DMS79 treated with DMSO at 0.1 percent for 48 hours (cell line): ENCODE data around the gene INSIG1.

ENCODE experiments used
- DNase-seq: peaks from one replicate; lab custom pipeline; 2025; lab: John Stamatoyannopoulos, UW

INSIG1 gene

DNA sequence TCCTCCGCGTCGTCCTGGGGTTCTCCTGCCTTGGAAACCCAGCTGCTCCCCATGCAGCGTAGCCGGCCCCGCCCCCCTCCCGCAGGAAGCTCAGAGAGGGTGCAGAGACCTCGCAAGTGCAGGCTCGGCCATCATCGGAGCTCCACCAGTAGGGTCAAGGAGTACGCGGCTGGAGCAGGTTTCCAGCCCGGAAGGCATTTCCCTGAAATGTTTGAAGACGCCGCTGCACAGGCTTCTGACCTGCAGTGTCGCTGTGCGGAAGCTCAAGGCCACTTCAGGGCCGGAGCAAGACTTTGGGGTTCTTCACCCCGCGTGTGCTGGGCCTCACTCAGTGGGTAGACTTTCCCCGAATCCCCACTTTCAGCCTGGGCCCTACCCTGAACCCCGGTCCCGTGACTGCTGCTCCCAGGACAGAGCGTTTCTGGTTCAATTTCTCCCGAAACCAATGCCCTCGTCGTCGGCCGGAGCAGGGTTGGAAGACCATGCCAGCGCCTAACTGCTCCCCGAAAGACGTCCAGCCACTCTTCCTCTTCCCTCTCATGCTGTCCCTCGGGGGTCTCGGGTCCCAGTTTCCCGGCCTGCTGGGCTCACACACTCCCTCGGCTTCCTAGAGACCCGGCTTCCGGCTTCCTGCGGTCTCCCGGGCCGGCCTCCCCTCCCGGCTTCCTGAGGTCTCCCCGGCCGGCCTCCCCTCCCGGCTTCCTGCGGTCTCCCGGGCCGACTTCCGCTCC is 52.1 kb downstream of the INSIG1 start:
- no peak for DNase-seq

DNA sequence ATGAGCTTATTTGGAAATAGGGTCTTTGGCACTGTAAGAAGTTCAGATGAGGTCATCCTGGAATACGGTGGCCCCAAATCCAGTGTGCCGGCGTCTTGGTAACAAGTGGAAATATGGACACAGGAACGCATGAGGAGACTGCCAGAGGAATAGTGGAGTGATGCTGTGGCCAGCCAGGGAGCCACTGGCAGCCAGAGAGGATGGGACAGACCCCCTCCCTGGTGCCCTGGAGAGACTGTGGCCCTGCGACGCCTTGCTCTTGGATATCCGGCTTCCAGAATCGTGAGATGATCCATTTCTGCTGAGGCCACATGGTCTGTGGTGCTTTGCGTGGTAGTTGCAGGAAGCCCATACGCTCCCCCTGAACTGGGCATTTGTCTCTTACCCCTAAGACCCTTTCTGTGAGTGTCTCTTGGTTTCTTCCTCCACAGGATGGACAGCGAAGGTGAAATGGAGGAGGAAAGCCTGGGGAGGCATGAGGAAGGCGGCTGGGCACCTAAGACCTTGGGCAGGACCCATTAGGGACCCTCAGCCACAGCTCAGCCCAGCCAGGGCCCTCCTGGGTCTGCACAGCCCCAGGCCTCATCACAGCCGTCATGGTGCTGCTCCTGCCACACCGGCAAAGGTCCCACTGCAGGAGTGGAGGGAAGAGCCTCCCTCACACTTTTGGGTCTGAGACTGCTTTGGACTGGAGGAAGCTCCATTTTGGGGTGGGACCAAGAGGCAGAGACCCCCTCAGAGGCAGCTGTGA is 53.6 kb downstream of the INSIG1 start:
- DNase-seq = no peak

DNA sequence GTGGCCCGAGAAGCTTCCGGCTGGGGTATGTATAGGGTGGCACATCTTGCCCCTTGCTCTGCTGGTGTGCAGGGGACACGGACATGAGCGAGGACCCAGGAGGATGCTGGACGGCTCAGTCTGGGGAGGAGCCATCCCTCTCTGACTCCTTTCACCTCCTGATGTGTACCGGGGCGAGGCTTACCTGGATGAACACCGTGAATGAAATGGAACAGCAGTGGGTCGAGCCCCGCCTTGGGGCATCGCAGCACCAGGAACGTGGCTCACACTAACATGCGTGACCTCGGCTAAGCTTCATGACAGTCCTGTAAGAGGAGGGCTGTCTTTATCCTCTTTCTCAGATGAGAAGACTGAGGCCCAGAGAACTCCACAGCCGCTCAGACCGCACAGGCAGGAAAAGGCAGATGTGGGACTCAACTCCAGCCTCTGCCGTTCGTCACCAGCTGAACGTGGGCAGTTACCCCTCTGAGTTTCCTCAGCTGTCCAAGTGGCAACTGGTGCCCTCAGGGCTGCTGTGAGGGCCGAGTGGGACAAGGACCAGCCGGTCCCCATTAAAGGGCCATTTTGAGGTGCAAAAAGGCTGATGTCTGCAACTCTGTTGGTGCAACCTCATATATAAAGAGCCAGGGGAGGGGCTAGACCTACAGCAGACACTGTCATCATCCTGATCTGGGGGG is 54.5 kb downstream of the INSIG1 start:
- no peak for DNase-seq

DNA sequence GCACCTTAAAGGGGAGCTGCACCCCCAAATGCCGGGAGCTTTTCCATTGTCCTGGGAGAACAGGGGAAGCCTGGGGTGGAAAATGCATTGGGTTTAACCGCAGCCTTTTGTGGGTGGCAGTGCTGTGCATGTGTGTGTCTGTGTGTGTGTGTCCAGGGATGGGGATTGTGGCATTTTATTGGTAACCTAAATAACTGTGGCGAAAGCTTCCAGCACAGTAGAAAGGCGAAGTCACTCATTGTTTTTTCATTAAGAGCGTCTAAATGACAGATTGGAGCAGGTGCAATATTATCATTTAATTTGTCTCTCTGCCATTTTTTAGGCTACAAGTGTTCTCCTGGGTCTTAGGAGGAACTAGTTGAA is 55.1 kb downstream of the INSIG1 start:
- DNase-seq = no peak

DNA sequence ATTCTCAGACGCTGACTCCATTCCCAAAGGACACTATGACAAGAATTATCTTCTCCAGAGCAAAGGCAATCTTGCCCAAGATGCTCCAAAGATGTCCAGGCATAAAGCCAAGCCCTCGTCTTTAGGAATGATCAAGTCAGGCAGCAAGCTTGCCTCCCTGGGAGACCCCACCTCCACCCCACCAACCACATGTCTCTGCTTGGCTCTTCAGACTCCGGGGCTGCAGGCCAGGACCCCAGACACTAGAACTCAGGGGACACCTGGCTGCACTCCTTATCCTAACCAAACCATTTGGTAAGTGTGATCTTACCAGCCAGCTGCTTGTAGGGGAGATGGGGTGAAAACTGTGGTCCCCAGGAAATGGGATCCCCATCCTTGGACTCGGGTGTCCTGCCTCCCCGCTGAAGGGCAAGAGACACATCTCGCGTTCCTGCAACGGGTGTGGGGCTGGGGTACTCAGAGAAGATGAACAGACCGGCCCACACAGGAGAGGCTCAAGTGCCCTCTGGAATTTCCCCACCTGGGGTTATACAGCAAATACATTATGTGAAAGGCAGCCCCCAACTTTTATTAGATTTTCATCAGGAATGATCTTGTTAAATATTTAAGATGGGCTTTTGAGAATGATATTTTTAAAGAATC is 55.7 kb downstream of the INSIG1 start:
- no peak for DNase-seq

DNA sequence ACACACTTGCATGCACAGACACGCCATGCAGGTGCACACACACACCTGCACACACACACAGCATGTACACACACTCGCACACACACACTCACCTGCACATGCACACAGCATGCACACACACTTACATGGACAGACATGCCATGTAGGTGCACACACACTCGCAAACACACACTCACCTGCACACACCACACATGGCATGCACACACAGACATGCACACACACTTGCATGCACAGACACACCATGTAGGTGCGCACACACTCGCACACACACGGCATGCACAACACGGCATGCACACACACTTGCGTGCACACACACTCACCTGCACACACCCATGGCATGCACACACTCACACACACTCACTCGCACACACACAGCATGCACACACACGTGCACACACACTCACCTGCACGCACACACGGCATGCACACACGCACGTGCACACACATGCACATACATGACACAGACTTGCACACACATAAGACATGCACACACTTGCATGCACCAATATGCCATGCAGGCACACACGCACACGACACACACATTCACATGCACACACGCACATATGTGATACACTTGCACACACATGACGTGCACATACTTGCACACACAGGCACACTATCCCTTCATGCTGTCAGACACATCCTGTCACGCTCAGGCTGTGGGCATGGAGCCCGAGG is 56.8 kb downstream of the INSIG1 start:
- DNase-seq = no peak

DNA sequence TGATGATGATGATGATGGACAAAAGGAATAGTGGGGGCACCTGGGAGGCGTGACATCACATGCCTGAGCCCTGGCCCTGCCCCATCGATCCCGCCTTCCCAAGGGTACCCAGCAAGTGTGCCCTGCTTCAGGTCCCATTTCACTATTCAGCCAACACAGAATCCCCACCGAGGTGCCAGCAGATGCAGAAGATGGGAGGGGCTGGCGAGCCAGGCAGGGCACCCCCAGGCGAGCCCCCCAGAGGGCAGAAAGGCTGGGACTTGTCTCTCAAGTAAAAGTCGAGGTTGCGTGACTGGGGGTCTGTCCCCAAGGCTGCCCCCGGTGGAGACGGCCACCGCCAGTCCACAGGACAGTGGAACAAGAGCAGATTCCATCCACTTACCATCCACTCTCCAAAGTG is 57.5 kb downstream of the INSIG1 start:
- DNase-seq = no peak

DNA sequence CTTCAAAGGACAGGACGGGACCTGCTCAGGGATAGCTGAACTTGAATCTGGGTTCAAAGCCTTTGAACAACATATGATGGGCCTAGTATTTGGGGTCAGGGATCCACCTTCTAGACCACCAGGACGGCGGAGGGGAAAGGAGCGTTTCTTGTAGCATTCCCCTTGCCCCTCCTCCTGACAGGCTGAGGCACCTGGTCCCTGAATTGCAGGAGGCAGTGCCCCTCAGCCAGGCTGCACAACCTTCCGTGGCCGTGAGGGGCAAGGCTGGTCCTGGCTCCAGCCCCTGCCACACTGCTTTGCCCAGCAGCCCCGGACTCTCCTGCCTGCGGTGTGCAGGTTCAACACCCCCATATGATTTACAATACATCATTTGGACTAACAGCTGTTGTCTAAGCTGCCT is 58.1 kb downstream of the INSIG1 start:
- no peak for DNase-seq

DNA sequence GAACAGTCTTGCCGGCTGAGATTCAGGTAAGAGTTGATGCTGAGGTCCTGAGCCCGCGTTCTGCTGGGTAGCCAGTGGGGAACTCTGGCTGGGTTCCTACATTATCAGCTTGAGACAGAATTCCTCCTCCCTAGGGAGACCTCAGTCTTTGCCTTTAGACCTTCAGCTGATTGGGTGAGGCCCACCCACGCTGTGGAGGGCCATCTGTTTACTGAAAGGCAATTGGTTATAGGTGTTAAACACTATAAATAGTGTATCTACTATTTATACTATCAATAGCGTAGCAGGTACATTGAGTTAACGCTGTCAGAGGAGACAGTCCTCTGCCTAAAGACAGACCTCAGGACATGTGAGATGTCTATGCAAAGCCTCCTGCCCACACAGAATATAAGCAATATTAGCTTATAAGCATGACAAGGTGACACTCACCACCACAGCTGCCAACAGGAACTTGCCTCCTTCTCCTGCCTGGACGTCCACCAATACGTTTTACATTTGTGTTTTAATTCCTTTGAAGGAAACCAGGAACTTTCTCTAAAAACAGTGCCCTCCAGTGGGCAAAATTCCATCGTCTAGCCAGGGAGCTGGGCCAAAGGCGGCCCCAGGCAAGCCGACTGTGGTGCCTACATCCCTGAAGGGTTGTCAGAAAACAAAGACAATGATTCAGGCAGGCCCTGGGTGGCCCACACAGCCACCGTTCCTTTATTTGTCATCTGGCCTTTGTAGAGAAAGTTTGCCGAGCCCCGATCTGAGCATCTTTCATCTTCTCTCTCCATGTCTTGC is 58.8 kb downstream of the INSIG1 start:
- no peak for DNase-seq

DNA sequence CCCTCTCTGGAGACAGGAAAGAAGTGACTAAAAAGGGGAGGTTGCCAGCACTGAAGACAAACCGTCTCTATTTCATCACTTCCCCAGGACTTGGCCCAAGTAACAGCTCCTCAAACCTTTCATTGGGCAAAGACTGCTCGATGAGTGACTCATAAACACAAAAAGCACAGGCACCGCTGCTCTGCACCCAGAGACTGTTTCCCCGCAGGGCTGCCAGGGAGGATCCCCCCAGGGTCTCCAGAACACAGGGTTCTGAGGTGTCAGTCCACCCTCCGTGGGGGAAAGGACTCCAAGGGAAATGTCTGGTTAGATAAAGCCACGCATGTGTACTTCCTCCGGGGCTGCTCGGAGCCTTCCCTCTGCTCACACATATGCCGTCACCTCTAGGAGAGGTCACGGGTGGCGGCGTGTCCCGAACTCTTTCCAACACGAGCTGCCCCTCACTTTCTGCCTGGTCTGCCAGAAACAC is 59.9 kb downstream of the INSIG1 start:
- no peak for DNase-seq

DNA sequence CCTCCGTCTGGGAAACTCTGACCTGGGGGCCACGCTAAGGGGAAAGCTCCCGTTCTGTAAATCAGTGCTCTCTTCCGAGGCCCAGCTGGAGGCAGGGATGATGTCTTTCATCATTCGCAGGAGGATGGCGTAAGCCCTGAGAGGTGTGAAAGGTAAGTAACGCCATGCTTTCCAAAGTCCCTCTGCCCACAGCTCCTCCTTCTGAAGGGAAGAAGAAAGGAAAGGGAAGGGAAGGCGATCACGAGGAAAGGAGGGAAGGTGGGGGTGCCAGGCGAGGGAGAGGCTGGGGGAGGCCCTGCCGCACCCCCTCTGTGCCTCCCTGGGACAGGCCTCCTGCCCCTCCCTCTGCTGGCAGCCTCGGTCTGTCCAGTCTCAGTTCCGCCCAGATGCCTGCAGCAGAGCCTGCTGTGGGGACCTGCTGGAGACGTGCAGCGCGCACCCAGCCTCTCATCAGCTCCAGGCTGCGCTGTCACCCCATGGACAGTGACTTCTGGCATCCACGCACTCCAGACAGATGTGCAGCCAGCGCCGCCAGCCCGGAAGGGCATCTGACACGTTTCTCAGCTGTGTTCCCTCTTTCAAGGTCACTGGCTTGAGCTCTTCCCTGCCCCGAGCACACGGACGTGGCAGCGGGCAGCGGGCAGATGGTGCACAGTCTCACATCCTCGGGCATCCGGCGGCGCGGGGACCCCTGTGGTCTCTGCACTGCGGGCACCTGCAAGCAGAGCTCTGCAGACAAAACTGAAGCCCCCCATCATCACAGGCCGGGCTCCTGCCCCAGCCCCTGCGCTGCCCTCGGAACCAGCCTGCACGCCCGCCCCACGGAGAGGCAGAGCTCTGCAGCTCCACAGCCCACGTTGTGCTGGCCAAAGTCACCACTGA is 60.6 kb downstream of the INSIG1 start:
- no peak for DNase-seq

DNA sequence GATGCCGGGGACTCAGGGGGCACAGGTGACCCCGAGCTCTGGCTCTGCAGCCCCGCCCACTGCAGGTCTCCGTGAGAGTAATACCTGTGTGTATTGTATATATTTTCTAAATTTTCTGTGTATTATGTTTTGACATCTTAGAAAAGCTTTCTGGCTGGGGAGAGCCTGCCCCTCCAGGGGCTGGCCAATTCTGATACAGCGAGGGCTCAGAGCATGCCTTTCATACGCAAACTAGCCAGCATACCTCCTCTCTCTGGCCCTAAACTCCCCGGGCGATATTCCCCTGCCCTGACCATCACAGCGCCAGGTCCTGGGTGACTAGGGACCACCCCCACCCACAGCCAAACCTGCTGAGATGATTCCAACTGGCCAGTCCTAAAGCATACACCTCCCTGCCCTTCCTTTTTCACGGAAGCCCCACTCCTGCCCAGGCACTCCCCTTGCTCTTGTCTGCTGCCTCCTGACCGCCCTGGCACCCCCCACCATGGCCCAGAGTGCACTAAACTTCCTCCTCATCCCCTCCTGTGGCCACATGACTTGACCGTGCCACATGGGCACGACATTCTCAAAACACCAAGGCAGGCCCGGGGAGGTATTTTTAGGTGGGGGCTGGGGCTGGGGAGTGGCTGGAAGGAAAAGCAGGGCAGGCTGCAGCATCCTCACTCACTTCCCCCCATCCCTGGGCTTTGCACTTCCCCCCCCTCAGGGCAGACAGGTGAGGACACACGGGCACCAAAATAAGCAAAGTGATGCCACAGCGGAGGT is 61.5 kb downstream of the INSIG1 start:
- no peak for DNase-seq
